ENCODE results near the gene ADARB1.

The ADARB1 gene

GRCh38 chr21:45209046-45209445 lies 134.7 kb downstream of the ADARB1 start:
- DNase-seq: no peak

GRCh38 chr21:45209685-45210284 lies 135.4 kb downstream of the ADARB1 start:
- no peak for DNase-seq

- DNase-seq: no peak
Observed at GRCh38 chr21:45210461-45210983, 136.1 kb downstream of the ADARB1 start.

DNA sequence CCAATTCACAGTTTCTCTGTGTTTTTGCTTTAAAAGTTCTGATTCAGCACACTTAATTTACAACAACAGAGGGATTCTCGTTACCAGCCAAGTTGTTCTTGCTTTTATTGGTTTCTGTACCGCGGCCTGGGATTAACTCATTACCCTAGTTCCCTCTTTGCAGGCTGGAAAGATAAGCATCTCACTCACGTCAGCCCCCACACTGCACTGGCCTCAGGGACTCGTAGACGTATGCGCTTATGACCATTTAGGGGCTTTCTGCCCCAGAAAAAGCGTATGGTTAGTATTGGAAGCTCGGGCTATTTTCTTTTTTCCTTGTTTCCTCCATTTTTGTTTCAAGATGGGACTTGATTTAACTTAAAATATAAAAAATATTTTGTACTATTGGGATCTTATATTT lies 137.3 kb downstream of the ADARB1 start:
- no peak for DNase-seq

DNA sequence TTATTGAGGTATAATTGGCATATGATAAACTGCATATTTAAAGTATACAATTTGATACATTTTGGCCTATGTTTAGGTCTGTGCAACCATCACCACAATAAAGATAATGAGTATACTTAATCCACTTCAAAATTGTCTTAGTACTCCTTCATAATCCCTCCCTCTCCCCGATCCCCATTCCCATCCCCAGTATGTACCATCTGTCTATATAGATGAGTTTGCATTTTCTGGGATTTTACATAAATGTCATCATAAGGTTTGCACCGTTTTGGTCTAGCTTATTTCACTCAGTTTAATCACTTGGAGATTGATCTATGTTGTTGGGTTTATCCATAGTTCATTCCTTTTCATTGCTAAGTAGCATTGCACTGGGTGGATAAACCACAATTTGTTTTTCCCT lies 139.0 kb downstream of the ADARB1 start:
- no peak for DNase-seq

GRCh38 chr21:45215213-45215612 lies 140.8 kb downstream of the ADARB1 start:
- DNase-seq: no peak

DNA sequence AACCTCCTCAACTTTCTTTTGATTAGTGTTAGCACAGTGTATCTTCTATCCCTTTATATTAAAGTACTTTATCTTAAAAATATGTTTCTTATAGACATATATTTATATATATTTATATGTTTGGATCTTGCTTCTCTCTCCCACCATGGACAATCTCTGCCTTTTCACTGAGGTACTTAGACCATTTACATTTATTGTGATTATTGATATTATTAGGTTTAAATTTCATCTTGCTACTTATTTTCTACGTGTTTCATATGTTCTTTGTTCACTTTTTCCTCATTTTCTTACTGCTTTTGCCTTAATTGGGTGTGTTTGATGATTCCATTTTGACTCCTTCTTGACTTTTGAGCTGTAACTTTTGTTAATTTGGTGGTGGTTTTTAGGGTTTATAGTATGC lies 142.6 kb downstream of the ADARB1 start:
- no peak for DNase-seq

DNA sequence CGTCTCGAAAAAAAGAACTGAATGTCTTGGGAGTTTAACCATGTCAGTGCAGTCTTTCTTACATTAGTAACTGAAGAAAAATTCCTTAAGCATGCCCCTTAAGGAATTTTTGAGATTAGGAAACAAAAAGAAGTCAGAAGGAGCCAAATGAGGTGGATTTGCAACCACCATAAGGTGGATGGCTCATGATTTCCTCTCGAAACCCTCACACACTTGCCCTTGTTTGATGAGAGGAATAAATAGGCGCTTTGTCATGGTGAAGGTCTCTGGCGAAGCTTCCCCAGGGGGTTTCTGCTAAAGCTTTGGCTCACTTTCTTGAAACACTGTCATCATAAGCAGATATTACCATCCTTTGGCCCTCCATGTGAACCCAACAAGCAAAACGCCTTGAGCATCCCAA lies 145.1 kb downstream of the ADARB1 start:
- no peak for DNase-seq

DNA sequence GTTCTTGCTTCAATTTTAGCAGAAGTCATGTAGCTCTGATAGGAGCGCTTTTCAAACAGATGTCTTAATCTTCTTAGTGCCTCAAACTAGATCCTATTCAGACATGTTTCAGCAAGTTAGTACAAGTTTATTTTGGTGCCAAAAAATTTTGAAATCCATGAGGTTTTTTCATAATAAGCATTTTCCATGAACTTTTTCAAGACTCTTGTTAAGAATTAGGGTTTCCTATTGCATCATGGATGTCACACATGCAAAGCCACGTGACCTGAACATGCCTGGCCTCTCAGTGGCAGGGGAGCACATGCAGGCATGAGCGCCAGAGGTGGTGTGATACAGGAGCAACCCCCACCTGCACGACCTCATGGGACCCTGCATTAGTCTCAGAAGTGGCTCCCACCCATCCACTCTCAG lies 145.7 kb downstream of the ADARB1 start:
- DNase-seq: no peak

DNA sequence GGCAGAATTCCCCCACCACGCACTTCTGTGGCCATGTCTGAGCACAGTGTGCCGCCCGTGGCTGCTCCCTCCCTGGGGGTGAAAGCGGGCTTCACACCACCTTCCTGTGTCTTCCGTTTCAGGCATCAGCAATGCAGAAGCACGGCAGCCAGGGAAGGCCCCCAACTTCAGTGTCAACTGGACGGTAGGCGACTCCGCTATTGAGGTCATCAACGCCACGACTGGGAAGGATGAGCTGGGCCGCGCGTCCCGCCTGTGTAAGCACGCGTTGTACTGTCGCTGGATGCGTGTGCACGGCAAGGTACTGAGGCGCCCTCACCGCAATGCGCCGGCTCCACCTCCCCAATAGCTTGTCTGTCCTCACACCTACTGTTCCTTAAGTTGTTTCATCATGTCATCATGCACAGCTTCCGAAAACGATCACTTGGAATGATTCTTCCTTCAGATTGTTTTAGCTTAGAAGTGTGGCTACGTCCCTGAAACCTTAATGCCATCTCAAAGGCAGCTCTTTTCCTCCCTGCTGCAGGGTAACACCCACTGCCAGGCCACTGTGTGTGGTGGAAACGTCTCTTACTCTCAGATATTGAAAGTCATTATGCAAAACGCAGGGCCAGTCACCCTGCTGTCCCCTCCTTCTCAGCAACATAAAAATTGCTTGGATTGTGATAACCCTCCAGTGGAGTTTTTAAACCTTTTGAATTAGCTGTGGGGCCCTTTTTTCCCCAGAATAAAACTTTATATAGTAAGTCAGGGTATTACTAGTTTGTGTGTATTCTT lies 146.5 kb downstream of the ADARB1 start:
- DNase-seq: no peak

DNA sequence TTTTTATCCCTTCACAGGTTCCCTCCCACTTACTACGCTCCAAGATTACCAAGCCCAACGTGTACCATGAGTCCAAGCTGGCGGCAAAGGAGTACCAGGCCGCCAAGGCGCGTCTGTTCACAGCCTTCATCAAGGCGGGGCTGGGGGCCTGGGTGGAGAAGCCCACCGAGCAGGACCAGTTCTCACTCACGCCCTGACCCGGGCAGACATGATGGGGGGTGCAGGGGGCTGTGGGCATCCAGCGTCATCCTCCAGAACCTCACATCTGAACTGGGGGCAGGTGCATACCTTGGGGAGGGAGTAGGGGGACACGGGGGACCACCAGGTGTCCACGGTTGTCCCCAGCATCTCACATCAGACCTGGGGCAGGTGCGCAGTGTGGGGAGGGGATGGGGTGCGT lies 147.6 kb downstream of the ADARB1 start:
- no peak for DNase-seq

GRCh38 chr21:45223236-45224185 lies 149.1 kb downstream of the ADARB1 start:
- DNase-seq: no peak

DNA sequence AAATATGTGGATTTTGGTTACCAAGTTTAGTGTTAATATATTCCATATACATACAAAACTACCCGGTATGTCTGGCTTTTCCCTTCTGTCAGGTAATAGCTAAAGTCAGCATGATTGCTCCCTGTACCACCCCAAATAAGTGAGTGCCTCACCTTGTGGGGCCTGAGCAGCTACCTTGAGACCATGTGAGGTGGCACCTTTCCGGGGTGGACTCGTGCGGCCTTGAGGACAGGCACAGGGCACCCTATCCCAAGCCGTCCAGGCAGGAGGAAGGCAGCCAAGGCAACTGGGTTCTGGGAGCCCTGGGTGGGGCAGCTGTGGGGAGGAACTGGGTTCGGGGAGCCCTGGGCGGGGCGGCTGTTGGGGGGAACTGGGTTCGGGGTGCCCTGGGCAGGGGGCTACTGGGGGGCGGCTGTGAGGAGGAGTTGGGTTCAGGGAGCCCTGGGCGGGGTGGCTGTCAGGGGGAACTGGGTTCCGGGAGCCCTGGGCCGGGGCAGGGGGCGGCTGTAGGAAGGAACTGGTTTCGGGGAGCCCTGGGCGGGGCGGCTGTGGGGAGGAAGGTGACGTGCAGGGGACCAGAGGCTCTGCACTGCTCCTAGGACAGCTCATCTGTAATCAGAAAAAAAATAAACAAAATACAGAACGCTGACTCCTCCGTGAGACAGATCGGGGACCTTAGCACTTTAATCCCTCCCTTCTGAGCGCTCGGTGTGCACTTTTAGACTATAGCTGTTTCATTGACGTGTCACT lies 150.0 kb downstream of the ADARB1 start:
- DNase-seq: no peak

- no peak for DNase-seq
Observed at GRCh38 chr21:45225041-45225740, 150.8 kb downstream of the ADARB1 start.

GRCh38 chr21:45225741-45226327 lies 151.5 kb downstream of the ADARB1 start:
- no peak for DNase-seq

DNA sequence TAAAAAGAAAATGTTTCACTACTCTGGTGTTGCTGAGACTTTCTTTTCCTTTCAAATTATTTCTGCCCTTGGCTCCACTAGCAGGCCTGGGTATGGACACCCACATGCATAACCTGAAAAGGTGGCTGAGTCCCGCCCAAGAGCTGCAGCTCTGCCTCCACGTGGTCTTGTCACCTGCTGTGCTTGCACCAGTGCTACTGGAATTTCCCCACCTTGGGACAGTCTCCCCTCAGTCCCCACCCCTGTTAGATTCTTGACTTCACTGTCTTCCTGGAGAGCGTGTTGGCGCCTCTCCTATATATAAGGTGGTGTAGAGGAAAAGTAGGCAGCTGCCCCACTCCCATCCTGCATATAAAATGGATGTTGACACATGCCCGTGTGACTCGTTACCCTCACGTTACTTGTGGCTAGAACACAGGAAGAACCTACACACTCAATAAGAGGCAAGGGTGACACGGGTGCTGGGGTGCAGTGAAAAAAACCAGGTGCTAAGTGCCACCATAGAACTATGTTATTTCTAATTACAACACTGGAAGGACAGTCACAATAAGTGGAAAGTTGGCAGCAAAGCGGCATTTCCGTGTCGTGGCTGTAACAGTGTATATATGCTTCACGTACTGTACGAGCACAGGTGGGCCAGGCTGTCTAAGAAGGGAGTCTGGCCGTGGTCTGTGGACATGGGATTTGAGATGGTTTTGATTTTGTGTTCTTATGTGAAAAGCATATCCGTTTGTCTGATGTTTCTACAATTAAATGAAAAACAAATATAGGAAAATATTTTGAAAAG lies 152.4 kb downstream of the ADARB1 start:
- DNase-seq: no peak

DNA sequence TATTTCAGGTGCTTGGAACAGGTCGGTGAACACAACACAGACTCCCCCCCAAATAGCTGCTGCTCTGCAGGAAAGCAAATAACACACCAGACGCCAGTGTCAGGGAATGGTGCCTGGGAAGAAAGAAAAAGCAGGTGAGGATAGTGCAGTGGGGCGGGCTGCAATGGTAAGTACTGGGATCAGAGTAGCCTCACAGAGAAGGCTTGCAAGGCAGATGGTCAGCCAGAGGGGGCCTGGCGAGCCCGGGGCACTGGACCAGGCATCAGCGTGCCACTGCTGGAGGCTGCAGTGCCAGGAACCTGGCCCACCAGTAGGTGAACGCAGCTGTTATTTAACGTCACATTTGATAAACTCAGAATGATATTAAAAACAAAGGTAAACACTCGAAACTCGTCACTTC lies 153.4 kb downstream of the ADARB1 start:
- no peak for DNase-seq

DNA sequence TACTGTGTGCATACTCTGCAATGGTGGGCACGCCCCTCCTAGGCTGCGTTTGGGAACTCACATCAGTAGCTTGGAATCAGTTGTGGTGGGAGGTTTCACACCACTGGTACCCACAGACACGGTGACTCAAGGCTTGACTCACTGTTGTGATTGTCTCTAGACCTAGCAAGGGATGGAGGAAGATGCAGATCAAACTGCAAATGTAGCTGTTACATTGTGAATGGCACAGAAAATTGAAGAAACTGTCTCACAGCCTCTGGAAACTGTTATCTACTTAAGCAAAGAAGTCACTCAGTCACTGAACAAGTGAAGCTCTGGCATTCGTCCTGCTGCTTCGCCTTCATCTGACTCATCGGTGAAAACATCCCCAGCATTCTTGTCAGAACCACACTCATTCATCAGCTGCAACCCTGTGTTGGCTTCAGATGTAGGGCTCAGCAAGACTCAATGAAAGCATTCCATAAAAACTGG lies 153.8 kb downstream of the ADARB1 start:
- DNase-seq: no peak

DNA sequence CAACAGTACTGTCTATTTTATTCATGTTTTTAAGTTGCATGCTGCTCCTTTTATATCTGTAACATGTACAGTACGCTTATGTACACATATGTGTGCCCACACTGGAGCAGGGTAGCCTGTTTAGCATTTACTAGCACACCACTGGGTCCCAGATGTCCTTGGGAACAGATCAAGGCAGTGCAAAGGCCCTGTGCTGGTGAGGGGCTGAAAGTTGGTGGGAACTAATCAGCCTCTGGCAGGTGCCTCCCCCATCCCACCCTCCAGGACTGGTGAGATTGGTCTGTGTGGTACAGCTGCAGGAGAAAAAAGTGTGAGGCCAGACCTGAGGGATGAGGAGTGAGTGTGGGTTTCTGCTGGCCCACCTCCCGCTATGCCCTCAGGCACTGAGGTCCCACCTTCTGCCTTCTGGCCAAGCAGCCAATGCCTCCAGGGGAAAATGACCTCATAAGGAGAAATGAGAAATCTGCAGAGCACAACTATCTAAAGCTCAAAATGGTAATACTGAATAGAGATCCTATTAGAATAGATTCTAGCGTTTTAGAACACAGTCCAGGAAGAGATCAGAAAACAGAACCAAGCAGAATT lies 154.4 kb downstream of the ADARB1 start:
- DNase-seq: no peak

DNA sequence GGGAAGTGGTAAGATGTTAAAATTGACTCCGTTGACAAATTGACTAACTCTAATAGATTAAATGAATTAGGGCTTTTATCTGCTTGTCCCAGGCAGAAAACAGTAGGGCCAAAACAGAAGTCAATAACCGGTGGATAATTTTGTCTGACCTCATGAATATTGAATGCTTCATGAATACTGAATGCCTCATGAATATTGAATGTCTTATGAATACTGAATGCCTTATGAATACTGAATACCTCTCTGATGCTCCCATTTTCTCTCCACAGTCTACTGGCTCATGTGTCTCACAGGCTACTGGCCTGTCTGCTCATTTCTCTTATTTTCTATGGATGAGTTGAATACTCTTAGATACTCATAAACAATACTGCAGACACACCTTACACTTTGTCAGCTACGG lies 157.3 kb downstream of the ADARB1 start:
- no peak for DNase-seq

All from right kidney (tissue), 1 donor.